ENCODE results near the gene PANX2. TPM values are rescaled to one million over a fixed set of nuclear protein-coding genes. Genes with fewer than 3 reads are reported as not detected.
A peak's percentile ranks its signal among the peaks of the same experiment; 100 is the strongest.

The PANX2 gene
- total RNA-seq, 1 donor, result under 0.01 TPM

GRCh38 chr22:50182176-50183081 lies 11.9 kb downstream of the PANX2 start:
- H3K9me3 ChIP-seq (ENCODE audit: low read depth, low read length), result no peaks in the 10 kb centered on the region
- H3K4me2 ChIP-seq (ENCODE audit: insufficient read depth, low read length), result no peak overlapping the region
- DNase-seq (ENCODE audit: insufficient read length, low spot score, missing footprints), result peak; percentile 92

DNA sequence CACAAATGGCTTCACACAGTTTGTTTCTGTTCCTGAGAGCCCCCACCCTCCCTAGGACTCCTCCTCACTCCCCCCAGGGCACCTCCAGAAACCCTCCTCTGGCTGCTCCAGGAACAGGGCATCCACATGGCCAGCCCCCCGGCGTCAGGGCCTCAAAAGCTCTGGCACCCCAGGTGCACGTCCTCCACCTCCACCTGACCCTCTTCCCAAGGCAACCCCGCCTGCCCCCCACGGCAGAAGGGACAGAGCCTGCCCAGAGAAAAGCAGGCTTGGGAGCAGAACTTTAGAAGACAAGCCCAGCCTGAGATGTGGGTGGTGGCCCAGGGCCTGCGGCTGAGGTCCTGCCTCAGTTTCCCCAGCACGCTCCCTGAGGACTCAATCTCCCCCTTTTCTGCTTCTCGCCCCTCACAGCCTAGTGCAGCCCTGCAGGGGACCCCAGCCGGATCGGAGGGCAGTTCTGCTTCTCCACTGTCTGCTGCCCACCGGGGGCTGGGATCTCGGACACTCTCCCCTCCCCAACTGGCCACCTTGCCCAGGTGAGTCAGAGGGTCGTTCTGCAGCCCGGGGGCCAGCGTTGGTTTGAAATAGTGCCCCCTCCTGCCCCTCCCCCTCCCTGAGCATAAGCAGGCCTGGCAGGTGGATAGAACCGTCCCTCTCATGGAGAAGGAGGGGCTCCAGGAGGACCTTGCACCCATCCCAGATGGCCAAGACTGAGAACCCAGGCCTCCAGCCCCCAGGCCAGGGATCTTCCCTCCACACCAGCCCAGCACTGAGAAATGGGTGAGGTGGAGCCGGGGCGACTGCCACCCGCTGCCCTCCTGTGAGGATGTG lies 12.8 kb downstream of the PANX2 start:
- H3K4me2 ChIP-seq (ENCODE audit: insufficient read depth, low read length), result no peak overlapping the region
- H3K27me3 ChIP-seq (ENCODE audit: insufficient read depth, low read length), result no peaks in the 10 kb centered on the region
- no peaks in the 10 kb centered on the region for H3K9me3 ChIP-seq (ENCODE audit: low read depth, low read length)
- H3K79me2 ChIP-seq (ENCODE audit: insufficient read depth, low read length), result peaks cover 16% of the 10 kb centered on the region
- no peak for TF ChIP-seq CTCF (IDR thresholded peaks at IDR 0.05; ENCODE audit: extremely low read depth, low read depth, low read length)
- peaks cover 6% of the 10 kb centered on the region for H4K20me1 ChIP-seq (ENCODE audit: insufficient read depth, low read length)
- no peak overlapping the region for H3K27ac ChIP-seq (ENCODE audit: low read depth, low read length)
- no peaks in the 10 kb centered on the region for H3K36me3 ChIP-seq (ENCODE audit: insufficient read depth, low read length)
- peak overlapping the region; percentile 68 for H2AFZ ChIP-seq (ENCODE audit: low read length)
- H3K4me3 ChIP-seq (ENCODE audit: insufficient read depth, low read length), result no peak overlapping the region
- peaks cover 3% of the 10 kb centered on the region for H3K4me1 ChIP-seq (ENCODE audit: insufficient read depth, low read length)
- peak; percentile 89 for DNase-seq (ENCODE audit: insufficient read length, low spot score, missing footprints)

More at GRCh38 chr22:50182176-50183081, 11.9 kb downstream of the PANX2 start:
- no peaks in the 10 kb centered on the region for H3K27me3 ChIP-seq (ENCODE audit: insufficient read depth, low read length)
- H2AFZ ChIP-seq (ENCODE audit: low read length), result no peak overlapping the region
- no peaks in the 10 kb centered on the region for H3K36me3 ChIP-seq (ENCODE audit: insufficient read depth, low read length)
- H3K79me2 ChIP-seq (ENCODE audit: insufficient read depth, low read length), result peaks cover 13% of the 10 kb centered on the region
- no peak overlapping the region for H3K4me3 ChIP-seq (ENCODE audit: insufficient read depth, low read length)
- H3K27ac ChIP-seq (ENCODE audit: low read depth, low read length), result no peak overlapping the region
- H3K4me1 ChIP-seq (ENCODE audit: insufficient read depth, low read length), result peaks cover 3% of the 10 kb centered on the region
- TF ChIP-seq CTCF (IDR thresholded peaks at IDR 0.05; ENCODE audit: extremely low read depth, low read depth, low read length), result no peak
- H4K20me1 ChIP-seq (ENCODE audit: insufficient read depth, low read length), result peaks cover 6% of the 10 kb centered on the region

DNA sequence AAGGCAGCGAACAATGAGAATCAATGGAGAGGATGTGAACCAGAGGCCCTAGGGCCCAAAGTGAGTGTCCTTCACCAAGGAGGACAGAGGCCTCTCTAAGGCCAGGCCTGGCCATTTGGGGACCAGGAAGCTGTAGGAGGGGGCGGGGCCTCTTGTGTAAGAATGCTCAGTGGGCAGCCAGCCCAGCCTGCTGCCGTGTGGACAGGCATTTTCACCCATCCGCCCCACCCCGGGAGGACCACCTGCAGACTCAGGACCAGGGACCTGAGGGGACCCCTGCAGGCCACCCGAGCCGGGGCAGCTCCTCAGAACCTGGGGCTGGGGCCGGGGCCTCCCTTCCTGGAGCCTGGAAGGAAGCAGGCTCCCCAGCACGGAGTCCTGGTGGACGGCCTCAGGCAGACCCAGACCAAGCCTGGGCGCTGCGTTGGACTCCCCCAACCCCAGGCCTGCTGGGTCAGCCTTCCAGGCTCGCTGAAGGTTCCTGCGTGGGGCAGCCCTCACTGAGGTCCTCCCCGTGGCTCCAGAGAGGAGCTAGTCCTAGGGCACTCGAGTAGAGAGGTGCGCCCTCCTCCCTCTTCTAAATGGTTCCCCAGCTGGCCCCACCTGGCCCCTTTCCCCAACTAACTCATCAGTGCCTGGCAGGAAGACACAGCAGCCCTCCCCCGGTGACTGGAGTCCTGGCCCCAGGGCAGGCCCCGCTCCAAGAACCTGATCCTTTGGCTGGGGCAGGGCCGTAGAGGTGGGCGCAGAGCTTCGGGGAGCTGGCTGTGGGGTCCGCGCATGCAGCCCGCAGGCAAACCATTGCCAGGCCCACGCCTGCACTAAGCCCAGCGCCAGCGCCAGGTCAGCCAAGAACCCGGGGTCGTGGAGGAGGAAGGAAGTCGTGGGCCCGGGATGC lies 13.7 kb downstream of the PANX2 start:
- Histone ChIP-seq H4K20me1 (ENCODE audit: insufficient read depth, low read length) (peaks cover 13% of the 10 kb centered on the region), H3K4me1 (ENCODE audit: insufficient read depth, low read length) (peaks cover 3% of the 10 kb centered on the region), H3K27ac (ENCODE audit: low read depth, low read length) (no peak overlapping the region), H3K36me3 (ENCODE audit: insufficient read depth, low read length) (peaks cover 6% of the 10 kb centered on the region), H3K4me3 (ENCODE audit: insufficient read depth, low read length) (no peak overlapping the region), H3K4me2 (ENCODE audit: insufficient read depth, low read length) (no peak overlapping the region), H3K27me3 (ENCODE audit: insufficient read depth, low read length) (no peaks in the 10 kb centered on the region), H3K79me2 (ENCODE audit: insufficient read depth, low read length) (peaks cover 25% of the 10 kb centered on the region), H2AFZ (ENCODE audit: low read length) (peak overlapping the region; percentile 68), H3K9me3 (ENCODE audit: low read depth, low read length) (no peaks in the 10 kb centered on the region)
- TF ChIP-seq CTCF (IDR thresholded peaks at IDR 0.05; ENCODE audit: extremely low read depth, low read depth, low read length), result no peak
- peak; percentile 97 for DNase-seq (ENCODE audit: insufficient read length, low spot score, missing footprints)
